ENCODE data around the gene ITGB3BP. TPM values are rescaled to one million over a fixed set of nuclear protein-coding genes. Genes with fewer than 3 reads are reported as not detected.

ITGB3BP gene
- total RNA-seq, 1 experiment from 2014 or later = 50.2 TPM

- H3K9me3 Mint-ChIP-seq = no peaks in the 10 kb centered on the region
- H3K4me1 Mint-ChIP-seq = peaks cover 2% of the 10 kb centered on the region; the same call in 1 of the 2 replicates
- no peaks in the 10 kb centered on the region for H3K27me3 Mint-ChIP-seq (ENCODE audit: low read depth)
- H3K4me3 Mint-ChIP-seq = no peak overlapping the region
- H3K27ac Mint-ChIP-seq = no peak overlapping the region
- POLR2A ChIA-PET = no interaction called here
- DNase-seq (ENCODE audit: low spot score) = no peak
- ATAC-seq = no peak
- H3K36me3 Mint-ChIP-seq = no peaks in the 10 kb centered on the region
- TF ChIP-seq MLX (CRISPR knock-in tag; IDR thresholded peaks at IDR 0.05) (no peak), FOXJ3 (CRISPR knock-in tag; IDR thresholded peaks at IDR 0.05; ENCODE audit: borderline replicate concordance) (no peak), ZNF396 (CRISPR knock-in tag; IDR thresholded peaks at IDR 0.05; ENCODE audit: borderline replicate concordance) (no peak), IRF1 (CRISPR knock-in tag; IDR thresholded peaks at IDR 0.05) (no peak), ETV6 (CRISPR knock-in tag; IDR thresholded peaks at IDR 0.05) (no peak), MAX (CRISPR knock-in tag; IDR thresholded peaks at IDR 0.05) (no peak), IRF2 (CRISPR knock-in tag; IDR thresholded peaks at IDR 0.05; ENCODE audit: borderline replicate concordance, low read depth) (no peak), NR3C1 (CRISPR knock-in tag; conservative IDR thresholded peaks at IDR 0.05; ENCODE audit: low read depth) (no peak), RELA (CRISPR knock-in tag; IDR thresholded peaks at IDR 0.05; ENCODE audit: borderline replicate concordance) (no peak), E2F4 (CRISPR knock-in tag; IDR thresholded peaks at IDR 0.05; ENCODE audit: borderline replicate concordance, low read depth) (no peak), TP53 (CRISPR knock-in tag; IDR thresholded peaks at IDR 0.05) (no peak)
- TF ChIP-seq, protein P1, sequence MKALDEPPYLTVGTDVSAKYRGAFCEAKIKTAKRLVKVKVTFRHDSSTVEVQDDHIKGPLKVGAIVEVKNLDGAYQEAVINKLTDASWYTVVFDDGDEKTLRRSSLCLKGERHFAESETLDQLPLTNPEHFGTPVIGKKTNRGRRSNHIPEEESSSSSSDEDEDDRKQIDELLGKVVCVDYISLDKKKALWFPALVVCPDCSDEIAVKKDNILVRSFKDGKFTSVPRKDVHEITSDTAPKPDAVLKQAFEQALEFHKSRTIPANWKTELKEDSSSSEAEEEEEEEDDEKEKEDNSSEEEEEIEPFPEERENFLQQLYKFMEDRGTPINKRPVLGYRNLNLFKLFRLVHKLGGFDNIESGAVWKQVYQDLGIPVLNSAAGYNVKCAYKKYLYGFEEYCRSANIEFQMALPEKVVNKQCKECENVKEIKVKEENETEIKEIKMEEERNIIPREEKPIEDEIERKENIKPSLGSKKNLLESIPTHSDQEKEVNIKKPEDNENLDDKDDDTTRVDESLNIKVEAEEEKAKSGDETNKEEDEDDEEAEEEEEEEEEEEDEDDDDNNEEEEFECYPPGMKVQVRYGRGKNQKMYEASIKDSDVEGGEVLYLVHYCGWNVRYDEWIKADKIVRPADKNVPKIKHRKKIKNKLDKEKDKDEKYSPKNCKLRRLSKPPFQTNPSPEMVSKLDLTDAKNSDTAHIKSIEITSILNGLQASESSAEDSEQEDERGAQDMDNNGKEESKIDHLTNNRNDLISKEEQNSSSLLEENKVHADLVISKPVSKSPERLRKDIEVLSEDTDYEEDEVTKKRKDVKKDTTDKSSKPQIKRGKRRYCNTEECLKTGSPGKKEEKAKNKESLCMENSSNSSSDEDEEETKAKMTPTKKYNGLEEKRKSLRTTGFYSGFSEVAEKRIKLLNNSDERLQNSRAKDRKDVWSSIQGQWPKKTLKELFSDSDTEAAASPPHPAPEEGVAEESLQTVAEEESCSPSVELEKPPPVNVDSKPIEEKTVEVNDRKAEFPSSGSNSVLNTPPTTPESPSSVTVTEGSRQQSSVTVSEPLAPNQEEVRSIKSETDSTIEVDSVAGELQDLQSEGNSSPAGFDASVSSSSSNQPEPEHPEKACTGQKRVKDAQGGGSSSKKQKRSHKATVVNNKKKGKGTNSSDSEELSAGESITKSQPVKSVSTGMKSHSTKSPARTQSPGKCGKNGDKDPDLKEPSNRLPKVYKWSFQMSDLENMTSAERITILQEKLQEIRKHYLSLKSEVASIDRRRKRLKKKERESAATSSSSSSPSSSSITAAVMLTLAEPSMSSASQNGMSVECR (CRISPR knock-in tag; IDR thresholded peaks at IDR 0.05; ENCODE audit: borderline replicate concordance) = no peak
- TF ChIP-seq, protein P2, sequence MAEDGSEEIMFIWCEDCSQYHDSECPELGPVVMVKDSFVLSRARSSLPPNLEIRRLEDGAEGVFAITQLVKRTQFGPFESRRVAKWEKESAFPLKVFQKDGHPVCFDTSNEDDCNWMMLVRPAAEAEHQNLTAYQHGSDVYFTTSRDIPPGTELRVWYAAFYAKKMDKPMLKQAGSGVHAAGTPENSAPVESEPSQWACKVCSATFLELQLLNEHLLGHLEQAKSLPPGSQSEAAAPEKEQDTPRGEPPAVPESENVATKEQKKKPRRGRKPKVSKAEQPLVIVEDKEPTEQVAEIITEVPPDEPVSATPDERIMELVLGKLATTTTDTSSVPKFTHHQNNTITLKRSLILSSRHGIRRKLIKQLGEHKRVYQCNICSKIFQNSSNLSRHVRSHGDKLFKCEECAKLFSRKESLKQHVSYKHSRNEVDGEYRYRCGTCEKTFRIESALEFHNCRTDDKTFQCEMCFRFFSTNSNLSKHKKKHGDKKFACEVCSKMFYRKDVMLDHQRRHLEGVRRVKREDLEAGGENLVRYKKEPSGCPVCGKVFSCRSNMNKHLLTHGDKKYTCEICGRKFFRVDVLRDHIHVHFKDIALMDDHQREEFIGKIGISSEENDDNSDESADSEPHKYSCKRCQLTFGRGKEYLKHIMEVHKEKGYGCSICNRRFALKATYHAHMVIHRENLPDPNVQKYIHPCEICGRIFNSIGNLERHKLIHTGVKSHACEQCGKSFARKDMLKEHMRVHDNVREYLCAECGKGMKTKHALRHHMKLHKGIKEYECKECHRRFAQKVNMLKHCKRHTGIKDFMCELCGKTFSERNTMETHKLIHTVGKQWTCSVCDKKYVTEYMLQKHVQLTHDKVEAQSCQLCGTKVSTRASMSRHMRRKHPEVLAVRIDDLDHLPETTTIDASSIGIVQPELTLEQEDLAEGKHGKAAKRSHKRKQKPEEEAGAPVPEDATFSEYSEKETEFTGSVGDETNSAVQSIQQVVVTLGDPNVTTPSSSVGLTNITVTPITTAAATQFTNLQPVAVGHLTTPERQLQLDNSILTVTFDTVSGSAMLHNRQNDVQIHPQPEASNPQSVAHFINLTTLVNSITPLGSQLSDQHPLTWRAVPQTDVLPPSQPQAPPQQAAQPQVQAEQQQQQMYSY (CRISPR knock-in tag; IDR thresholded peaks at IDR 0.05) = no peak
- CTCF ChIA-PET = no interaction called here
These were observed 114.7 kb downstream of the ITGB3BP start for GRCh38 chr1:63408331-63408730.

DNA sequence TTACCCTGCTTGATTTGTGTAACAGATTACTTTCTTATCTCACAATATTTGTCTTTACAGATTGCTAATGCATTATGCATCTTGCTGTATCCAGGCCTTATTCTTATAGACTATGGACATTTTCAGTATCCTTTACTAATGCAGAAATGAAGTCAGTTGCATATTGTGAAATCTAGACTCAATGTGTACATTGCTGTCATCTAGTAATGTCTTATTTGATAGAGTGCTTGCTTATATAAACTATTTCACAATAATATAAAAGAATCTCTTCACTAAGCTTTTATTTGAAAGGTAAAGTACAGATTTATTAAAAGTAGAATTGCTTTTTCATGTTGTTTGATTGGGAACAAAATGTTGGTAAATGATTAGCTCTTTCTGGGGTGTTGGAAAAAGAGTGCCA is 116.0 kb downstream of the ITGB3BP start:
- CTCF ChIA-PET = no interaction called here
- no peaks in the 10 kb centered on the region for H3K36me3 Mint-ChIP-seq
- POLR2A ChIA-PET = no interaction called here
- DNase-seq (ENCODE audit: low spot score) (no peak), ATAC-seq (no peak)
- no peaks in the 10 kb centered on the region for H3K27me3 Mint-ChIP-seq (ENCODE audit: low read depth)
- no peaks in the 10 kb centered on the region for H3K9me3 Mint-ChIP-seq
- no peak overlapping the region for H3K4me3 Mint-ChIP-seq
- peaks cover 2% of the 10 kb centered on the region; the same call in 1 of the 2 replicates for H3K4me1 Mint-ChIP-seq
- no peak overlapping the region for H3K27ac Mint-ChIP-seq
- TF ChIP-seq PRRX2 (CRISPR knock-in tag; IDR thresholded peaks at IDR 0.05) (no peak), MXD4 (CRISPR knock-in tag; IDR thresholded peaks at IDR 0.05; ENCODE audit: borderline replicate concordance) (no peak), E2F4 (CRISPR knock-in tag; IDR thresholded peaks at IDR 0.05; ENCODE audit: borderline replicate concordance, low read depth) (no peak), ATF6 (CRISPR knock-in tag; IDR thresholded peaks at IDR 0.05) (no peak), CREB1 (CRISPR knock-in tag; IDR thresholded peaks at IDR 0.05) (no peak), CBFB (CRISPR knock-in tag; IDR thresholded peaks at IDR 0.05; ENCODE audit: low read depth) (no peak)
- TF ChIP-seq, protein P3, sequence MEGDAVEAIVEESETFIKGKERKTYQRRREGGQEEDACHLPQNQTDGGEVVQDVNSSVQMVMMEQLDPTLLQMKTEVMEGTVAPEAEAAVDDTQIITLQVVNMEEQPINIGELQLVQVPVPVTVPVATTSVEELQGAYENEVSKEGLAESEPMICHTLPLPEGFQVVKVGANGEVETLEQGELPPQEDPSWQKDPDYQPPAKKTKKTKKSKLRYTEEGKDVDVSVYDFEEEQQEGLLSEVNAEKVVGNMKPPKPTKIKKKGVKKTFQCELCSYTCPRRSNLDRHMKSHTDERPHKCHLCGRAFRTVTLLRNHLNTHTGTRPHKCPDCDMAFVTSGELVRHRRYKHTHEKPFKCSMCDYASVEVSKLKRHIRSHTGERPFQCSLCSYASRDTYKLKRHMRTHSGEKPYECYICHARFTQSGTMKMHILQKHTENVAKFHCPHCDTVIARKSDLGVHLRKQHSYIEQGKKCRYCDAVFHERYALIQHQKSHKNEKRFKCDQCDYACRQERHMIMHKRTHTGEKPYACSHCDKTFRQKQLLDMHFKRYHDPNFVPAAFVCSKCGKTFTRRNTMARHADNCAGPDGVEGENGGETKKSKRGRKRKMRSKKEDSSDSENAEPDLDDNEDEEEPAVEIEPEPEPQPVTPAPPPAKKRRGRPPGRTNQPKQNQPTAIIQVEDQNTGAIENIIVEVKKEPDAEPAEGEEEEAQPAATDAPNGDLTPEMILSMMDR (IDR thresholded peaks at IDR 0.05) = no peak
